ENCODE data around the gene AQP4. TPM values are rescaled to one million over a fixed set of nuclear protein-coding genes. Genes with fewer than 3 reads are reported as not detected.

AQP4 gene
- total RNA-seq, 1 experiment from 2014 or later: not detected

DNA sequence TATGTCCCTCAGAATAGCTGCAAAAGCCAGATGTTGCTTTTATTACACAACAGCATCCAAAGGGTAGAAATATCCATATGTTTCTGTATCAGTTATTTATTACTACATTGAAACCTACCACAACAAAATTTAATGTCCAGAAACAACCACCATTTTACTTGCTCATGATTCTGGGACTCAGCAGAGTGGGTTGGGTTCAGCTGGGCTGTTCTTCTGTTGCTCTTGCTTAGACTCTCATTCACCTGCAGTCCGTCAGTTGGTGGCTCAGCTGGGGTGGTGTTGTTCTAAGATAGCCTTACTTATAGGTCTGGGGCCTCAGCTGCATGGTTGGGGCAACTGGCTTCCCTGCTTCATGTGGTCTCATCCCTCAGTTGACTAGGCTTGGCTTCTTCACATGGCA lies 21.7 kb downstream of the AQP4 start:
- in situ Hi-C loops (cut with HindIII; ENCODE audit: low pct_unique_long_range_greater_than_20kb, low sequenced_read_pairs): no loop called here
- Histone ChIP-seq H3K4me3 (ENCODE audit: low read depth in 2 of 2, low read length in 2 of 2) (no peak overlapping the region), H3K27me3 (ENCODE audit: control insufficient read depth, insufficient read depth, low read length) (0 out of 2 replicates have a peak, but pooled peaks cover 2% of the 10 kb centered on the region), H3K9me3 (ENCODE audit: control insufficient read depth, insufficient read depth, low read depth, low read length) (no peaks in the 10 kb centered on the region), H3K36me3 (ENCODE audit: control insufficient read depth, insufficient read depth, low read length) (no peaks in the 10 kb centered on the region), H3K4me1 (ENCODE audit: control insufficient read depth, insufficient read depth, low read length) (no peaks in the 10 kb centered on the region), H3K27ac (ENCODE audit: low read length) (no peak overlapping the region)
- POLR2A ChIA-PET: no interaction called here
- intact Hi-C loops (cut with micrococcal nuclease; ENCODE audit: unreplicated experiment): no loop called here
- DNase-seq (ENCODE audit: low read depth, low spot score) (no peak), ATAC-seq (no peak)
- CTCF ChIA-PET: no interaction called here
- TF ChIP-seq TCF7L2 (IDR thresholded peaks at IDR 0.05; ENCODE audit: low read depth, low read length) (no peak), POLR2AphosphoS5 (IDR thresholded peaks at IDR 0.05; ENCODE audit: low read depth, low read length) (no peak), SIN3A (IDR thresholded peaks at IDR 0.05; ENCODE audit: borderline replicate concordance, insufficient read depth, low read depth, low read length) (no peak)
- TF ChIP-seq, protein P1, sequence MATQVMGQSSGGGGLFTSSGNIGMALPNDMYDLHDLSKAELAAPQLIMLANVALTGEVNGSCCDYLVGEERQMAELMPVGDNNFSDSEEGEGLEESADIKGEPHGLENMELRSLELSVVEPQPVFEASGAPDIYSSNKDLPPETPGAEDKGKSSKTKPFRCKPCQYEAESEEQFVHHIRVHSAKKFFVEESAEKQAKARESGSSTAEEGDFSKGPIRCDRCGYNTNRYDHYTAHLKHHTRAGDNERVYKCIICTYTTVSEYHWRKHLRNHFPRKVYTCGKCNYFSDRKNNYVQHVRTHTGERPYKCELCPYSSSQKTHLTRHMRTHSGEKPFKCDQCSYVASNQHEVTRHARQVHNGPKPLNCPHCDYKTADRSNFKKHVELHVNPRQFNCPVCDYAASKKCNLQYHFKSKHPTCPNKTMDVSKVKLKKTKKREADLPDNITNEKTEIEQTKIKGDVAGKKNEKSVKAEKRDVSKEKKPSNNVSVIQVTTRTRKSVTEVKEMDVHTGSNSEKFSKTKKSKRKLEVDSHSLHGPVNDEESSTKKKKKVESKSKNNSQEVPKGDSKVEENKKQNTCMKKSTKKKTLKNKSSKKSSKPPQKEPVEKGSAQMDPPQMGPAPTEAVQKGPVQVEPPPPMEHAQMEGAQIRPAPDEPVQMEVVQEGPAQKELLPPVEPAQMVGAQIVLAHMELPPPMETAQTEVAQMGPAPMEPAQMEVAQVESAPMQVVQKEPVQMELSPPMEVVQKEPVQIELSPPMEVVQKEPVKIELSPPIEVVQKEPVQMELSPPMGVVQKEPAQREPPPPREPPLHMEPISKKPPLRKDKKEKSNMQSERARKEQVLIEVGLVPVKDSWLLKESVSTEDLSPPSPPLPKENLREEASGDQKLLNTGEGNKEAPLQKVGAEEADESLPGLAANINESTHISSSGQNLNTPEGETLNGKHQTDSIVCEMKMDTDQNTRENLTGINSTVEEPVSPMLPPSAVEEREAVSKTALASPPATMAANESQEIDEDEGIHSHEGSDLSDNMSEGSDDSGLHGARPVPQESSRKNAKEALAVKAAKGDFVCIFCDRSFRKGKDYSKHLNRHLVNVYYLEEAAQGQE (IDR thresholded peaks at IDR 0.05; ENCODE audit: insufficient read depth in 1 of 2, low read depth in 2 of 2, low read length in 1 of 2): no peak
- TF ChIP-seq, protein P2, sequence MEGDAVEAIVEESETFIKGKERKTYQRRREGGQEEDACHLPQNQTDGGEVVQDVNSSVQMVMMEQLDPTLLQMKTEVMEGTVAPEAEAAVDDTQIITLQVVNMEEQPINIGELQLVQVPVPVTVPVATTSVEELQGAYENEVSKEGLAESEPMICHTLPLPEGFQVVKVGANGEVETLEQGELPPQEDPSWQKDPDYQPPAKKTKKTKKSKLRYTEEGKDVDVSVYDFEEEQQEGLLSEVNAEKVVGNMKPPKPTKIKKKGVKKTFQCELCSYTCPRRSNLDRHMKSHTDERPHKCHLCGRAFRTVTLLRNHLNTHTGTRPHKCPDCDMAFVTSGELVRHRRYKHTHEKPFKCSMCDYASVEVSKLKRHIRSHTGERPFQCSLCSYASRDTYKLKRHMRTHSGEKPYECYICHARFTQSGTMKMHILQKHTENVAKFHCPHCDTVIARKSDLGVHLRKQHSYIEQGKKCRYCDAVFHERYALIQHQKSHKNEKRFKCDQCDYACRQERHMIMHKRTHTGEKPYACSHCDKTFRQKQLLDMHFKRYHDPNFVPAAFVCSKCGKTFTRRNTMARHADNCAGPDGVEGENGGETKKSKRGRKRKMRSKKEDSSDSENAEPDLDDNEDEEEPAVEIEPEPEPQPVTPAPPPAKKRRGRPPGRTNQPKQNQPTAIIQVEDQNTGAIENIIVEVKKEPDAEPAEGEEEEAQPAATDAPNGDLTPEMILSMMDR (IDR thresholded peaks at IDR 0.05): no peak
- no TSS peak for BruUV-seq (replicated peaks)

DNA sequence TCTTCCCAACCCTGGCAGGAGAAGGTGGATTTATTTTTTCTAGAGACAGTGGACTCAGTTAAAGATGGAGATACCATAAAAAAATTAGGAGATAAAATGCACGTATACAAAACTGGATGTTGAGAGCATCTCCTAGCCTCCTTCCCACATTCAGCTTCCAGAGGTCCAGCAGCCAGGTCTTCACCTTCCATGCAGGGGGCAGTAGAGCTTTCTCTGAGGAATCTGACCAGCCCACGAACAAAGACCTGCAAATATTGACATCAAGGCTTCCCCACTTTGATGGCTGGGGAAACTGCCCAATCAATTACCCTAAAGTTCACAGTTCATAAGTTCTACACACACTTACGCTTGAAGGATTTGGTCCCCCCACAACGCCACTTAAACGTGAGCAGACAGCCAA lies 24.5 kb downstream of the AQP4 start:
- no peak overlapping the region for H3K27ac ChIP-seq (ENCODE audit: low read length)
- 0 out of 2 replicates have a peak, but pooled peaks cover 2% of the 10 kb centered on the region for H3K27me3 ChIP-seq (ENCODE audit: control insufficient read depth, insufficient read depth, low read length)
- no peak for ATAC-seq
- POLR2A ChIA-PET: interaction anchor here (0.6 kb wide), 1 partner anchor 59 kb away, joined by 4 read pairs; no protein-coding TSS in a partner anchor
- H3K4me3 ChIP-seq (ENCODE audit: low read depth in 2 of 2, low read length in 2 of 2): no peak overlapping the region
- CTCF ChIA-PET: no interaction called here
- DNase-seq (ENCODE audit: low read depth, low spot score): no peak
- no peaks in the 10 kb centered on the region for H3K4me1 ChIP-seq (ENCODE audit: control insufficient read depth, insufficient read depth, low read length)
- intact Hi-C loops (cut with micrococcal nuclease; ENCODE audit: unreplicated experiment) (no loop called here), in situ Hi-C loops (cut with HindIII; ENCODE audit: low pct_unique_long_range_greater_than_20kb, low sequenced_read_pairs) (no loop called here)
- no TSS peak for BruUV-seq (replicated peaks)
- no peak for TF ChIP-seq SIN3A (IDR thresholded peaks at IDR 0.05; ENCODE audit: borderline replicate concordance, insufficient read depth, low read depth, low read length)
- TF ChIP-seq, protein P2 (IDR thresholded peaks at IDR 0.05): peak; percentile 6; the same call in 1 of the 2 replicates
- no peaks in the 10 kb centered on the region for H3K9me3 ChIP-seq (ENCODE audit: control insufficient read depth, insufficient read depth, low read depth, low read length)
- no peaks in the 10 kb centered on the region for H3K36me3 ChIP-seq (ENCODE audit: control insufficient read depth, insufficient read depth, low read length)

Measured in Panc1 (cell line).